ENCODE results near the gene ATG101. TPM values are rescaled to one million over a fixed set of nuclear protein-coding genes. Genes with fewer than 3 reads are reported as not detected.
"Not testable (repeated sequence)": the region's sequence is repeated elsewhere in the genome, so short reads cannot be mapped to it uniquely, and the experiment has no call there.

ATG101 gene
- total RNA-seq, 1 experiment from 2014 or later: 54.7 TPM

DNA sequence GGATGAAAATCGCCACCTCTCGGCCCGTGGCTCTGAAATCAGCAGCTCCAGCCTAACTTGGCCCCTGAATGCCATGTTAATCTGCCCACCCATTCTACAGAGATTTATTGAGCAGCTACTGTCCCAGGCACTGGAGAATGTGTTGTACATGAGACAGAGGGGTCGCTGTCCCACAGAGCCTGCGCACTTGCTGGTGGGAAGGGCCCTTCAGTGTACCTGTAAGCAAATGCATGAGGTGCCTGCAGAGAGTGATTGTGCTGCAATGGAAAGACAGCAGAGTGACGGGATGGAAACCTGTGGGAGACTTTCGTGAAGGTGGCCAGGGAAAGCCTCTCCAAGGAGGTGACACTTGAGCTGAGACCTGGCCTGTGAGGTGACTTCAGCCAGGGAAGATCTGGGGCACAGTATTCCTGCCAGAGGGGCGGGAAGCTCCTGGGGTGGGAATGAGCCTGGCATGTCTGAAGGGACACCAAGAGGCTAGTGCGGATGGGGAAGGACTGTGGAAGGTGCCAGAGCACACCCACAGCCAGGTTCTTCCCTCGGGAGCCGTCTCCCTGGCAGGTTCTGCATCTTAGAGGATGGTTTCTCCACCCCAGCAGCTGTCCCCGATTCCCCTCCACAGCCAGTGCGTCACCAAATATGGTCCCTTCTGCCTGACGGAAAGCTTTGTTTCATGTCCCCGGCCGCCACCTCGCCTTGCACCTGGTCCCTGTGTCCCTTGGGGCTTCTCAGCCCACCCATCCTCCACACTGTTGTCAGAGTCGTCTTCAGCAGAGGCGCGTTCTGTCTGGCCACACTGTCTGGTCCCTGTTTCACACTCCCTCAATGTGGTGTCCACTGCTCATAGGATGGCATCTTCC, 18.4 kb downstream of the ATG101 start:
- DNase-seq (ENCODE audit: low spot score): no peak
- in situ Hi-C loops (cut with HindIII; ENCODE audit: low sequenced_read_pairs): no loop called here

GRCh38 chr12:52089491-52089890, 19.7 kb downstream of the ATG101 start:
- DNase-seq (ENCODE audit: low spot score): no peak
- in situ Hi-C loops (cut with HindIII; ENCODE audit: low sequenced_read_pairs): no loop called here

- in situ Hi-C loops (cut with HindIII; ENCODE audit: low sequenced_read_pairs): loop anchor here (5.0 kb wide), 1 partner anchor 68 kb away; no protein-coding TSS in a partner anchor
- DNase-seq (ENCODE audit: low spot score): no peak
These were observed 20.5 kb downstream of the ATG101 start for GRCh38 chr12:52090291-52090690.

- in situ Hi-C loops (cut with HindIII; ENCODE audit: low sequenced_read_pairs): loop anchor here (5.0 kb wide), 1 partner anchor 69 kb away; no protein-coding TSS in a partner anchor
- no peak for DNase-seq (ENCODE audit: low spot score)
These were observed 21.3 kb downstream of the ATG101 start for GRCh38 chr12:52091061-52091460.

DNA sequence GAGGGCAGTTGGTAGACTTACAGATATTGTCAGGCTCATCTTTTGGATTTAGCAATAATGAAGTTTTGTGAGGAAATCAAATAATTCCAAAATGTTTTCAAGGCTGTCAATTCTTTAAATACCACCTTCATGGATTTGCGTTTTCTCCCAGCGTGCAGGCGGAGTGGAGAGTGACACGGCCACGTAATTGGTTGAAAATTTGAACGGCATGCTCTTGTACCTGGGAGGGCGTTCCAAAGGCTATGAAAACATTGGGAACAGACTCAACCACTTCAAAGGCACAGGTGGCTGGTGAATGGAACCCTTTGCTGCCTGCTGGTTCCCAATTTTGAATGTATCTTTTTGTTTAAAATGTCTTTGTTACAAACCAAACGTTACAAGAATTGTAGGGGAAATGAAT, 22.1 kb downstream of the ATG101 start:
- DNase-seq (ENCODE audit: low spot score): no peak
- in situ Hi-C loops (cut with HindIII; ENCODE audit: low sequenced_read_pairs): loop anchor here (5.0 kb wide), 1 partner anchor 70 kb away; no protein-coding TSS in a partner anchor

DNA sequence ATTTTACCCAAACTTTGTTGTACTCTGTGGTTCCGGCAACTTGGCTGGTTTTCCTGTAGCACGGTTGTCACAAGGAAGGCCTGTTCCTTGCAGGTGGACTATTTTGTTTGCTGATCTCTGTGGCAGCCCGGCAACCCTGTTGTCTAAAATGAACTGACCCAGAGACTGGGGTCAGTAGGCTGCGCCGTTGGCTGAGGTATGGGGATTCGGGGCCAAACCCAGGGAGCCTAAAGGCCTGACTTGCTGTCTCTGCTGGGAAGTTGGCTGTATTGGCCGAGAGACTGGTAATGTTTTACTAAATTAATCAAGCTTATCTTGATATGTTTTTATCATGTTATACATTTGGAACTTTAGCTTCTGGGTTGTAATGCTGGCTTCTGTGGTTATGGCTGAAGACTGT, 23.6 kb downstream of the ATG101 start:
- in situ Hi-C loops (cut with HindIII; ENCODE audit: low sequenced_read_pairs): loop anchor here (5.0 kb wide), 1 partner anchor 71 kb away; no protein-coding TSS in a partner anchor
- DNase-seq (ENCODE audit: low spot score): no peak

GRCh38 chr12:52096332-52097044, 26.7 kb downstream of the ATG101 start:
- in situ Hi-C loops (cut with HindIII; ENCODE audit: low sequenced_read_pairs): no loop called here
- no peak for DNase-seq (ENCODE audit: low spot score)

DNA sequence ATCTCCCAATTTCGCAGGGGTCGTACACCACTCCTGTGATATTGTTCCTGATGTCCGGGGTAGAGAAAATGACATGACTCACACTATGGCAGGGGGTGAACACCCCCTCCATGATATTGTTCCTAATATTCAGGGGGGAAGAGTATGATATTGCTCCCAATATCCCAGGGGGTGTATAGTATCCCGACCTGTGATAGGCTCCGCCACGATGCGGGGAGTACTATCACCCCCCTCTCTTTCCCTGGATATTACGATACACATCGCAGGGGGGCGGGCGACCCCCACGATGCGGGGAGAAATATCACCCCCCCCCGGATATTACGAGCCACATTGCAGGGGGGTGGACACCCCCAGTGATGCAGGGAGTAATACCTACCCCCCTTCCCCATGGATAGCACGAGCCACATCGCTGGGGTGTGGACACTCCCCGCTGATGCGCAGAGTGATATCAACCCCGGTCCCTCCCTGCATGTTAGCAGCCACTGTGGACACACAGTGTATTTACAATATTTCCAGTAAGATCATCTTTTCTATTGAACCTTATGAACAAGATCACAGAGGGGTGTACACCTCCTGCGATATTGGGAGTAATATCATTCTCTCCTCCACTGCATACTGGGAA, 27.4 kb downstream of the ATG101 start:
- in situ Hi-C loops (cut with HindIII; ENCODE audit: low sequenced_read_pairs): no loop called here
- no peak for DNase-seq (ENCODE audit: low spot score)

- in situ Hi-C loops (cut with HindIII; ENCODE audit: low sequenced_read_pairs); DNase-seq (ENCODE audit: low spot score): not testable (repeated sequence)
These were observed 34.8 kb downstream of the ATG101 start for GRCh38 chr12:52104431-52105089.

DNA sequence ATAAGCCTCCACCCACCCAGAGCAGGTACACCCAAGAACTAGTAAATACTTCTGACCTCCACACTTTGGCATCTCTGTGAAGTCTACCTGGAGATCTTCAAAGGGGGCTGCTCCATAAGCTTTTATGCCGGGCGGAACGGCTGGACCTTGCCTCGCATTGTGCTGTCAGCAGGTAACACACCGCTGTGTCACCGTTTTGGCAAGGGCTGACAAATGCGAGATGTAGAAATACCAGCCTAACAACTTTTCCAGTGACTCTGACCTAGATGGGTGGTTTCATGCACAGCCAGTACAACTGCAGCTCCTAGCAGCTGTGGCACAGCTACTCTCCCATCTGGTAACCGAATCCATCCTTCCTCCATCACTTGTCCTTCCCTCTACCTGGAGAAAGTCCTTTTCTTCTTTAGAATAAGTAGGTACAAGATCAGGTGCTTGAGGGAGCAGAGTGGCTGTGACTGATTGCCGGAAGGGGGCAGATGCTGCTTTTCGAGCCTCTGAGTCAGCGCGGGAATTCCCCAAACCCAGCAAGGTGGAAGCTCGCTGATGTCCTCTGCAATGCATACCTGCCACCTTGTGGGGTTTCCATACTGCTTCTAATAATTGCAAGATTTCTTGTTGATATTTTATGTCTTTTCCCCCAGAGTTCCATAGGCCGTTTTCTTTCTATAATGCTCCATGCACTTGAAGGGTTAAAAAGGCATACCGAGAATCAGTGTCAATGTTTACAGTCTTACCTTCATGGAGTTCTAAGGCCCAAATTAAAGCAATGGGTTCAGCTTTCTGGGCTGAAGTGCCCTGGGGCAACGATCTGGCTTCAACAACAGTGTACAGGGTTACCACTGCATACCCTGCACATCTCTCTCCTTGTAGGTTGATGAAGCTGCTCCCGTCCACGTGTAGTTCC, 46.7 kb downstream of the ATG101 start:
- DNase-seq (ENCODE audit: low spot score); in situ Hi-C loops (cut with HindIII; ENCODE audit: low sequenced_read_pairs): not testable (repeated sequence)

- DNase-seq (ENCODE audit: low spot score); in situ Hi-C loops (cut with HindIII; ENCODE audit: low sequenced_read_pairs): not testable (repeated sequence)
These were observed 48.2 kb downstream of the ATG101 start for GRCh38 chr12:52117806-52118475.

- no peak for DNase-seq (ENCODE audit: low spot score)
- in situ Hi-C loops (cut with HindIII; ENCODE audit: low sequenced_read_pairs): no loop called here
These were observed 49.8 kb downstream of the ATG101 start for GRCh38 chr12:52119398-52120254.

DNA sequence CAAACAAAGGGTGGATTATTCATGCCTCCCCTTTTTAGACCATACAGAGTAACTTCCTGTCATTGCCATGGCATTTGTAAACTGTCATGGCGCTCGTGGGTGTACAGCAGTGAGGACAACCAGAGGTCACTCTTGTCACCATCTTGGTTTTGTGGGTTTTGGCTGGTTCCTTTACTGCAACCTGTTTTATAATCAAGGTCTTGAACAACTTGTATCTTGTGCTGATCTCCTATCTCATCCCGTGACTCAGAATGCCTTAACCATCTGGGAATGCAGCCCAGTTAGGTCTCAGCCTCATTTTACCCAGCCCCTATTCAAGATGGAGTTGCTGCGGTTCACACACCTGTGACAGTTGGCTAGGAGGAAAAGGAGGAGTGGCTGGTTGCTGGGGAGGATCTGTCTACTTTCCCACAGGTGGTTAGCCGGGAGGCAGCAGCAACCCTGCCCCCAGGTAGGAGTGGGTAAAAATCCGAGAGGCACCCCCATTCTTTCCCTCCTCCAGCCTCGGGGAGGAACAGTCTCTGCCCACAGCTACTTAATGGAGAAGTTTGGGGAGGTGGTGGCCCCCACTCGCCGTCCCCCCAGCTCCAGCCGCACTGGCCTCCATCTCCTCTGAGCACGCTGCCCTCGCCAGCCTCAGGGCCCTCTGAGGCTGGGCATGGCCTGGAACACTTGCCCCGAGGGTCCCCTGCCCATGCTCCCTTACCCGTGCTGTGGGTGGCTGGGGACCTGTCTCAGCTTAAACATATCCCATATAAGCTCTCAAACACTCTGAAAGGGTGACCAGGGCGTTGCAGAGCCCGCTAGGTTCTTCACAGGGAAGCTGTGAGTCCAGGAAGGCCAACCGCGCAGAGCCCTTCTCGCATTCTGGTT, 51.4 kb downstream of the ATG101 start:
- no peak for DNase-seq (ENCODE audit: low spot score)
- in situ Hi-C loops (cut with HindIII; ENCODE audit: low sequenced_read_pairs): no loop called here

DNA sequence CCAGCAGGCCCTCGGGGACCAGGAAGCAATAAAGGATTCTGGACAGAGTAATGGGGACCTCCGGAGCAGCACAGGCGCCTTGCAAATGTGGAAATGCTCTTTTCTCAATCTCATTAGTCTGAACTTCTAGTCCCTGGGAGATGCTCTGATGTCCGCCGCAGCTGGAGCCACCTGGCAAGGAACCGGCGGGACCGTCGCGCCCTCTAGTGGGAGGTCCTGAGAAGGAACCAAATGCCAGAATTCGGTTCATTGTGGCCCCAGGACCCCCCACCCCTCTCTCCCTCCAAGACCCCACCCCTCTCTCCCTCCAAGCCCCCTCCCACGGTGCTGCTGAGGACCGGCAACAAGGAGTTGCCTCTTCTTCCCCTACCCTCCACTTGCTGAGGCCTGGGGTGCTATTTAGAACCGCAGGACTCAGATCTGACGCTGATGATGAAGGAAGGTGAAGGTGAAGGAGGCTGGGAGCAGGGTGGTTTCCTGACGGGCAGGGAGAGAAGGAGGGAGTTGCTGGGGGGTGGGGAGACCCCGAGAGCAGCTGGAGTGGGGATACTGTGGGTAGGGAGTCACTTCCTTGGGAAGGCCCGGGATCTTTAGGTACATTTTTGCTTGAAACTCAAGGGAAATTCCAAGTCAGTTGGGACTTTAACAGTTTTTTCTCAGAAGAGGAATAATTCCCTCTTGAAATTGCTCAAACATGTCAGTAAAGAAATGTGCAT, 52.2 kb downstream of the ATG101 start:
- in situ Hi-C loops (cut with HindIII; ENCODE audit: low sequenced_read_pairs): no loop called here

DNA sequence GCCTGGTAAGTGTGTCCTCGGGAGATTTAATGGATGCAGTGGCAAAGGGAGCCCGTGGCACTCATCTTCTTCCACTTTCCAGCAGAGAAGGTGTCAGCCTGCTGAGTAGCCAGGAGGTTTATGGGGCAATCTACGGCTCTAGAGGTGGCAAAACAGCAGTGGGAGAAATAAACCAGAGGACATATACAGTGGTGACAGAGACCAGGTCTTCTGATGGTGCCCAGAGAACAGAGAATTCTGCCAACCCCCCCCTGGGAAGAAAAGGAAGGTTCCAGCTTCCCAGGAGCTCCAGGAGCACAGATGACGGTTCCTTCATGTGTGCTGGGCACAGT, 52.7 kb downstream of the ATG101 start:
- in situ Hi-C loops (cut with HindIII; ENCODE audit: low sequenced_read_pairs): no loop called here
- no peak for DNase-seq (ENCODE audit: low spot score)

More for the DNA sequence above, 52.2 kb downstream of the ATG101 start:
- peak; percentile 16 for DNase-seq (ENCODE audit: low spot score)

DNA sequence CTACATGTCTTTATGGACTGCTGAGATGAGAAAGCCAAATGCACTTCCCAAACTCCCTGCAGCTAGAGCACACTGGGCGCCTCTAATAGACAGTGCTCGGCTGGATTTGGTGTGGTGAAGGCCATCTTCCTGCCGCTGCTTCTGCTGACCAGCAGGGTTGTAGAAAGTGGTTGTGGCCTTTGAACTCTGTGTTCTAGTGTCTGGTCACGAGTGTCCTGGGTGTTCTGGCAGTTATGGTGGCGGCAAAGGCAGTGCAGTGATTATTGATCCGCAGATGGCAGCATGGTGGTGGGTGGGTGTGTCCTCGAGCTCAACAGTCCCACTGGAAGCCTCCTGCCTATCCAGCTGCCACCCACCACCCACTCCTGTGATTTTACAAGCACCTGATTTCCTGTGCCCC, 53.1 kb downstream of the ATG101 start:
- DNase-seq (ENCODE audit: low spot score): no peak
- in situ Hi-C loops (cut with HindIII; ENCODE audit: low sequenced_read_pairs): no loop called here
